T-helper 2 cell (primary cell): Measurements from ENCODE around the gene PRG3.
A peak's percentile ranks its signal among the peaks of the same experiment; 100 is the strongest.

Experiments used
- DNase-seq, 5 experiments: peaks; one replicate each; pipeline versions ENCODE4 v3.0.0 to v3.0.0-alpha.2; 2012 to 2022
- total RNA-seq, 2 donors: gene quantifications; one replicate each; lab custom pipeline; 2026; lab: John Stamatoyannopoulos, UW

The PRG3 gene
- total RNA-seq, result 0 reads per million in 2 donors

- DNase-seq, result no peak
These were observed at the start of gene PRG3 for GRCh38 chr11:57380975-57381374. Gene PRG3 (minus strand): TSS chr11:57381150. CDS start chr11:57380708, 442 bp downstream.

GRCh38 chr11:57429946-57430345 is 49.0 kb upstream of the PRG3 start:
- no peak for DNase-seq

- DNase-seq, result no peak
These were observed 47.7 kb upstream of the PRG3 start for GRCh38 chr11:57428643-57429042.

GRCh38 chr11:57427727-57428082 is 46.8 kb upstream of the PRG3 start:
- no peak for DNase-seq

GRCh38 chr11:57426929-57427726 is 46.2 kb upstream of the PRG3 start, which contains the start of gene SLC43A3:
Gene SLC43A3 (minus strand): TSS chr11:57427121. CDS start chr11:57426172, 949 bp downstream.
- peak; percentile 27 to 83 (median 48) for DNase-seq

GRCh38 chr11:57426439-57426928 is 45.5 kb upstream of the PRG3 start:
- peak in 1 of 5 experiments; percentile 40 for DNase-seq

- no peak for DNase-seq
These were observed 44.9 kb upstream of the PRG3 start for GRCh38 chr11:57425565-57426438.

GRCh38 chr11:57424792-57425564 is 44.0 kb upstream of the PRG3 start:
- peak; percentile 34 to 97 (median 80) for DNase-seq

GRCh38 chr11:57424137-57424791 is 43.3 kb upstream of the PRG3 start:
- no peak for DNase-seq

GRCh38 chr11:57422669-57423068 is 41.7 kb upstream of the PRG3 start:
- DNase-seq, result peak in 1 of 5 experiments; percentile 73

- DNase-seq, result no peak
These were observed 40.9 kb upstream of the PRG3 start for GRCh38 chr11:57421805-57422204.

GRCh38 chr11:57421066-57421465 is 40.1 kb upstream of the PRG3 start:
- DNase-seq, result no peak

GRCh38 chr11:57419146-57419545 is 38.2 kb upstream of the PRG3 start:
- DNase-seq, result no peak

GRCh38 chr11:57418131-57418530 is 37.2 kb upstream of the PRG3 start:
- no peak for DNase-seq

- DNase-seq, result no peak
These were observed 36.1 kb upstream of the PRG3 start for GRCh38 chr11:57417056-57417455.

- no peak for DNase-seq
These were observed 35.5 kb upstream of the PRG3 start for GRCh38 chr11:57416436-57416835.

GRCh38 chr11:57414612-57415212 is 33.8 kb upstream of the PRG3 start:
- DNase-seq, result no peak

GRCh38 chr11:57413681-57414080 is 32.7 kb upstream of the PRG3 start:
- DNase-seq, result no peak

- no peak for DNase-seq
These were observed 29.3 kb upstream of the PRG3 start for GRCh38 chr11:57410287-57410686.

- no peak for DNase-seq
These were observed 28.6 kb upstream of the PRG3 start for GRCh38 chr11:57409321-57410100.

- no peak for DNase-seq
These were observed 27.8 kb upstream of the PRG3 start for GRCh38 chr11:57408771-57409170.
